B cell (primary cell): ENCODE data around the gene PAMR1.

Experiments used
- EZH2 ChIP-seq: IDR thresholded peaks from 2 replicates; pipeline ENCODE4 v1.6.1; 2012; ENCODE audit warnings: borderline replicate concordance, low read depth, mild to moderate bottlenecking, moderate library complexity, low read length; ENCODE audit not compliant: insufficient read depth, poor library complexity, severe bottlenecking
- TF ChIP-seq, protein P1 (sequence below): fragments of 200-600 bp; IDR thresholded peaks from one replicate; pipeline ENCODE4 v1.8.0; 2022; ENCODE audit warnings: antibody characterized with exemption, mild to moderate bottlenecking

DNA sequence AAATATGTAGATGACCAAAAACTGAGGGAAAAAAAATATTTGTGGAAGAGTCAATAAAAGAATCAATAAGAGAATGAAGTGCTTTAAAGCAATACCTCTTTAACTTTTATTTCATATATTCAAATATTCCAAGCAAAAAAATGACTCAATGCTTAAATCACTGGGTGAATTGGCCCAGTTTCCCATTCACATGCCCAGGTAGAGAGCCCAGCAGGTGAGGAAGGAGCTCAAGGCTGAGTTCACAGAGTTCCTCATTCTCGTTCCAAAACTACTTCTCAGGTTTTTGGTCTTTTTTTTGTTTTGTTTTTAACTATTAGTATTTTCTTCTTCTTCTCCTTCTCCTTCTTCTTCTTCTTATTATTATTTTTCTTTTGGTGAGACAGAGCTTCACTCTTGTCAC is 136.3 kb downstream of the PAMR1 start:
- TF ChIP-seq, protein P1, sequence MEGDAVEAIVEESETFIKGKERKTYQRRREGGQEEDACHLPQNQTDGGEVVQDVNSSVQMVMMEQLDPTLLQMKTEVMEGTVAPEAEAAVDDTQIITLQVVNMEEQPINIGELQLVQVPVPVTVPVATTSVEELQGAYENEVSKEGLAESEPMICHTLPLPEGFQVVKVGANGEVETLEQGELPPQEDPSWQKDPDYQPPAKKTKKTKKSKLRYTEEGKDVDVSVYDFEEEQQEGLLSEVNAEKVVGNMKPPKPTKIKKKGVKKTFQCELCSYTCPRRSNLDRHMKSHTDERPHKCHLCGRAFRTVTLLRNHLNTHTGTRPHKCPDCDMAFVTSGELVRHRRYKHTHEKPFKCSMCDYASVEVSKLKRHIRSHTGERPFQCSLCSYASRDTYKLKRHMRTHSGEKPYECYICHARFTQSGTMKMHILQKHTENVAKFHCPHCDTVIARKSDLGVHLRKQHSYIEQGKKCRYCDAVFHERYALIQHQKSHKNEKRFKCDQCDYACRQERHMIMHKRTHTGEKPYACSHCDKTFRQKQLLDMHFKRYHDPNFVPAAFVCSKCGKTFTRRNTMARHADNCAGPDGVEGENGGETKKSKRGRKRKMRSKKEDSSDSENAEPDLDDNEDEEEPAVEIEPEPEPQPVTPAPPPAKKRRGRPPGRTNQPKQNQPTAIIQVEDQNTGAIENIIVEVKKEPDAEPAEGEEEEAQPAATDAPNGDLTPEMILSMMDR: no peak
- TF ChIP-seq EZH2: no peak
